Erythroblast (primary cell): ENCODE measurements around the gene FAM181A.

Experiments used
- GATA1 ChIP-seq: IDR thresholded peaks from 2 replicates; pipeline ENCODE4 v1.6.1; 2011; ENCODE audit warnings: low read depth, mild to moderate bottlenecking, control low read depth, low read length, moderate library complexity
- POLR2A ChIP-seq: IDR thresholded peaks from 2 replicates; pipeline ENCODE4 v1.6.1; 2011; ENCODE audit warnings: mild to moderate bottlenecking, low read length

DNA sequence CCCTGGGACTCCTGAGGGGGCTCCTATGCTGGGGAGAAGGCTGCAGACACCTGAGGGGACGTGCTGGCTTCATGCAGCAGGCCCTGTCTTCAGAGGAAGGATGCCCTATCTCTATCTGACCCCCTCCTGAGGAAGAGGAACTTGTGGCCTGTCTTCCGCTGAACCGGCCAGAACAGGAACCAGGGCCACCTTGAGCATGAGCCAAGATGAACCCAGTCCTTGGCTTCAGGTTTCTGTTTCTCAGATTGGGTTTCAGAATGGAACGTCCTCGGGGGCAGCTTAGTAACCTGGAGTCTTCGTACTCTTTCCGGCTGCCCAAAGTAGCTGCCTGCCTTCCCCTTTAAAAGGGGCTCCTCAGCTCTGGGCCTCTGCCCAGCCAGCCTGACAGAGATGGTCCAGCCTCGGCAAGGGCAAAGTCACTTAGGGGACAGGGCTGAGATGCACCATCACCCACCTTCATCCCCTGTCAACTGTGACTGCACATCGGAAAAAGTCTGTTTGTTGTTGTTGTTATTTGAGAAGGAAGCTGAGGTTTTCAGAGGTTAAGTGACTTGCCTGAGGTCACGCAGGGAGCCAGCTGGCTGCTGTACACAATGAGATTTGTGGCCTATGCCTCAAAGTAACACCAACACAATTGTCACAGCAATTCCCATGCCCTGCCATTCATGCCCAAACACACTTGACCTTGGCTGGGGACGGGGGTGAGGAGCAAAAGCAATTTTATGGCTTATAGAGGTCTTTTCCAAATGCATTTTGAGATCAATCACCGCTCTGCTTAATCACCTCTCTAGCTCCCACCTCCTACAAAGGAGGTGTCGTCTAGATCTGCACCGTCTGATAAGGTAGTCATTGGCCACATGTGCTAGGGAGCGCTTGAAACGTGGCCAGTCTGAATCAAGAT, 35.8 kb downstream of the FAM181A start:
- TF ChIP-seq POLR2A, result no peak
- TF ChIP-seq GATA1, result no peak
